SJCRH30 (cell line): ENCODE data around the gene FAM50B. TPM values are rescaled to one million over a fixed set of nuclear protein-coding genes. Genes with fewer than 3 reads are reported as not detected.

Experiments used
- DNase-seq, 2 experiments: peaks; one replicate each; pipeline ENCODE4 v3.0.0-alpha.2; 2015 to 2020
- H3K27ac ChIP-seq: fragments of 250-450 bp; sonication (Bioruptor Pico); 2 replicates; pipeline ENCODE4 v1.5.1; 2020; ENCODE audit warnings: mild to moderate bottlenecking, moderate library complexity
- H3K27me3 ChIP-seq: fragments of 250-450 bp; sonication (Bioruptor Pico); 2 replicates; pipeline ENCODE4 v1.5.1; 2020; ENCODE audit warnings: mild to moderate bottlenecking, moderate library complexity
- H3K36me3 ChIP-seq: fragments of 250-450 bp; sonication (Bioruptor Pico); 2 replicates; pipeline ENCODE4 v1.5.1; 2020; ENCODE audit warnings: mild to moderate bottlenecking, moderate library complexity
- H3K4me1 ChIP-seq: fragments of 250-450 bp; sonication (Bioruptor Pico); 2 replicates; pipeline ENCODE4 v1.5.1; 2020; ENCODE audit warnings: mild to moderate bottlenecking, moderate library complexity
- H3K4me3 ChIP-seq: fragments of 250-450 bp; sonication (Bioruptor Pico); 2 replicates; pipeline ENCODE4 v1.5.1; 2020; ENCODE audit warnings: mild to moderate bottlenecking, moderate library complexity
- H3K9me3 ChIP-seq: fragments of 250-450 bp; sonication (Bioruptor Pico); replicated peaks from 2 replicates; pipeline ENCODE4 v1.5.1; 2020; ENCODE audit warnings: mild to moderate bottlenecking, moderate library complexity
- total RNA-seq: library from RNA; depleted of rRNA; stranded (reverse); fragments of >200 nt; shearing (Covaris generic); gene quantifications from 2 replicates; pipeline ENCODE4 v1.2.3, GENCODE V29; 2014

The FAM50B gene
- total RNA-seq, 1 experiment from 2014 or later = 1.1 TPM

DNA sequence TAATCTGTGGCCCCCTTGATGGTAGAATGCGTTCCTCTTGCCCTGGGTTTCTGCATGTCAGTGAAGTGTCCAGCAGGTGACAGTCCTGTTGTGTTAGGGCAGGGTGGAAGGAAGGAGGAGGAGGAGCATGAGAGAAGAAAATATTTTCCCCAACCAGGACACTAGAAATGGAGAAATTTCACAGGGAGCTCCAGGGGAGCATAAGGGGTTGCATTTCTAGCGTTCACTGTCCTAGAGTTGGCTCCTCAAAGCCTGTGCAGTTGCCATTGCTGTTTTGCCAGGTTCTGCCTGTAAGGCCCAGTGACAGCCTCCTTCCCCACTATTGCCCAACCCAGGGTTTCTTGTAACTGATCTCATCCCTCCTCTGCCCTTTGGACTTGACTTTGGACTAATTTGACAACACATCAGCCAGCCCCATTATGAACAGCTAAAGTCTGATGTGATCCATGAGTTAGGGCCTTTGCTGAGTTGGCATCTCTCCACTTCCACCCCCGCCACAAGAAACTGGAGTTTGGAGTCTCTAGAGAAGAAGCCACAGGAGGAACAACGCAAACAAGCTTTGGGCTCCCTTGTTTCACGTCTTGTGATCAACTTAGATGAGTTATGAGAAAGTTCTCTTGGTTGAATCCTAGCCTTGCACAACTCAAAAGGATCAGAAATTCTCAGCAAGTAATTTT lies 14.0 kb upstream of the FAM50B start:
- DNase-seq = no peak
- no peak overlapping the region for H3K4me3 ChIP-seq
- no peaks in the 10 kb centered on the region for H3K36me3 ChIP-seq
- H3K4me1 ChIP-seq = peaks cover 6% of the 10 kb centered on the region; the same call in 1 of the 2 replicates
- no peaks in the 10 kb centered on the region for H3K27me3 ChIP-seq
- H3K27ac ChIP-seq = no peak overlapping the region
- H3K9me3 ChIP-seq = no peaks in the 10 kb centered on the region

- no peaks in the 10 kb centered on the region for H3K9me3 ChIP-seq
- peaks cover 6% of the 10 kb centered on the region for H3K4me1 ChIP-seq
- H3K4me3 ChIP-seq = no peak overlapping the region
- H3K36me3 ChIP-seq = no peaks in the 10 kb centered on the region
- DNase-seq = no peak
- no peak overlapping the region for H3K27ac ChIP-seq
- H3K27me3 ChIP-seq = no peaks in the 10 kb centered on the region
Observed at GRCh38 chr6:3835785-3836184, 13.4 kb upstream of the FAM50B start.

GRCh38 chr6:3836566-3836965 lies 12.6 kb upstream of the FAM50B start:
- Histone ChIP-seq H3K4me3 (no peak overlapping the region), H3K4me1 (peaks cover 13% of the 10 kb centered on the region), H3K9me3 (no peaks in the 10 kb centered on the region), H3K27ac (no peak overlapping the region), H3K27me3 (no peaks in the 10 kb centered on the region), H3K36me3 (no peaks in the 10 kb centered on the region)
- no peak for DNase-seq

- H3K4me1 ChIP-seq = peaks cover 22% of the 10 kb centered on the region
- no peak for DNase-seq
- no peak overlapping the region for H3K4me3 ChIP-seq
- H3K36me3 ChIP-seq = no peaks in the 10 kb centered on the region
- H3K27me3 ChIP-seq = no peaks in the 10 kb centered on the region
- H3K27ac ChIP-seq = no peak overlapping the region
- no peaks in the 10 kb centered on the region for H3K9me3 ChIP-seq
Observed at GRCh38 chr6:3837781-3838180, 11.4 kb upstream of the FAM50B start.

GRCh38 chr6:3838992-3839867 lies 9.9 kb upstream of the FAM50B start:
- H3K4me3 ChIP-seq = no peak overlapping the region
- H3K27ac ChIP-seq = no peak overlapping the region
- DNase-seq = peak in 1 of 2 experiments; percentile 34
- no peaks in the 10 kb centered on the region for H3K36me3 ChIP-seq
- H3K4me1 ChIP-seq = peaks cover 34% of the 10 kb centered on the region
- H3K9me3 ChIP-seq = no peaks in the 10 kb centered on the region
- no peaks in the 10 kb centered on the region for H3K27me3 ChIP-seq

DNA sequence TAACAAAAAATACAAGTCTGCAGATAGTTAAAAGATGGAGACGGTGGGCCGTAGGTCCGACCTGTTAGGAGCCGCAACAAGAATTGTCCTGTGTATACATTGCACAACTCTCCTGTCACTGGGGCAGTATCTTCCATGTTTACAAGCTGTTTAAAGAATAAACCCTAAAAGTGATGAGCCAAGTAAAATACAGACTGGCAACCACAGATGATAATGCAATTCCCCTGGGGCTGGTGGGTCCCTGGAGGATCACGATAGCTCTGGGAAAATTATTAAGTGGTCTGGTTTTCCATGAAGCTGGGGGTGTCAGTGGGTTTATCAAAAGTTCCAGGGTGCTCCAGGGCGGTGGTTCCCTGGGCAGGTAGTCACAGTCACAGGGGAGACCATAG lies 8.1 kb upstream of the FAM50B start:
- peaks cover 36% of the 10 kb centered on the region for H3K4me1 ChIP-seq
- no peaks in the 10 kb centered on the region for H3K27me3 ChIP-seq
- H3K36me3 ChIP-seq = no peaks in the 10 kb centered on the region
- H3K4me3 ChIP-seq = no peak overlapping the region
- H3K9me3 ChIP-seq = no peaks in the 10 kb centered on the region
- H3K27ac ChIP-seq = no peak overlapping the region
- no peak for DNase-seq

DNA sequence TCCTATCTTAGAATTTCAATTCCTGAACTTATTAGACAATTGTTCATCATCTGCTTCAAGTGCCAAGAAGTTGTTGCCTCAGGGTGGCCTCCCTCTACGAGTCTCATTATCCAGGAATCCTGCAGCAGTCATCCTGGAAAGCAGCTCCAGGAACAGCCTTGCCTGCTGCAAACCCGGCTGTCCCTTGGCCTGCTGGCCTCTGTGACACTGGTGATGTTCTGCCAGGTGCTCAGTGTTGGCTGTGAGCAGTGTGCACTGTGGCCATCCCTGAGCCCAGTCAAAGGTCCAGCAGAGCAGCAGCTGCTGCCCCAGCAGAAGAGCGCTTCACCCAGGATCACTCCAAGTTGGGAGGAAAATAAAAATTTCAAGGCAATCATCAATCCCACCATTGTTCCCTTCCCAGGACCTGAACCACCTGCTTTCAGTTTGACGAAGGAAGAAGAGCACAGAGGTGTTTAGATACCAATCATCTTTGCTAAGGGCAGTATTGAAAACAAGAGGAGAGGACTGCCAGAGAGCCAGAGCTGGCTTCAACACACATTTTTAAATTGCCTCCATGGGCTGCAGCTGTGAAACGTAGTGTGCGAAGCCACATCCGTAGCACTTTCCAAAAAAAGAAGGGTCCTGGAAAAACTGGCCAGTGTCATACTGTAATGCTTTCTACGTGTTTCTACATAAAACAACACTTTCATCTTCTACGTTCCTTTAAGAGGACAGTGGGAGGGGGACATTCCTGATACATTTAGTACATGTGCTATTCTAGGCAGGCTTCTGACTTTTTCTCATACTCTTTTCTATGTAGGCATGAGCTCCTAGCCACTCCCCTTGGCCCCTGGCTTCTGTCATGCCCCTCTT lies 7.2 kb upstream of the FAM50B start:
- Histone ChIP-seq H3K9me3 (no peaks in the 10 kb centered on the region), H3K36me3 (no peaks in the 10 kb centered on the region), H3K27me3 (no peaks in the 10 kb centered on the region), H3K4me3 (no peak overlapping the region), H3K27ac (no peak overlapping the region), H3K4me1 (peaks cover 36% of the 10 kb centered on the region)
- peak; percentile 9 to 27 for DNase-seq

DNA sequence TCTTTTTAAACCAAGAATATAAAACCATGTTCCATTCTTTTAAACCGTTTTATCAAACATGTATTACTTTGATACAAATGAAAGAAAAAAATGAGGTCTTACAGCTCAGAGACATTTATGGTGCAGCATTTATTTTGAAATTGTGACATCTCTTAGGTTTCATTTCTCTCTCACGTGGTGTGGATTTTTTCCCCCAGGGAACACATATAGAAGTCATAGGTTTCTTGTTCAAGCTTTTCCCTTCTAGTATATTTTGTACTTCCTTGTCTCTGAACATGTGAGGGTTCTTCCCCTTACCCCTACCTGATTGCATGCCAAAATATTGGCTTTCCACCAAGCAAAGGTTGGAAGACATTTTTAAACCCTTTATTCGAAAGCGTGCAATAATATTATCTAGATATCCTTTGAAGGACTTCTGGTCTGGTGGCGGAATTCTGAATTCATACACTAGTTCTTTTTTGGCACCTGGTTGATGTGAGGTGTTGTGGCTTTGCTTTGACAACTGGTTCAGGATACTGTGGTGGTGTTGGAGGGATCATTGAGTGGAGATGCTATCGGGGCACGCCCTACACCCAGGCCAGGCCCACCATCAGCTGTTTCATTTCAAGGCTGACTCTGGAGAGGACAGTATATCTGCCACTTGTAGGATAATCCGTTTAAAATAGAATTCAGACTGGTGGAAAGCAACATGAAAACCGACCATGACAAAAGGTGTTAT lies 5.6 kb upstream of the FAM50B start:
- H3K36me3 ChIP-seq = no peaks in the 10 kb centered on the region

DNA sequence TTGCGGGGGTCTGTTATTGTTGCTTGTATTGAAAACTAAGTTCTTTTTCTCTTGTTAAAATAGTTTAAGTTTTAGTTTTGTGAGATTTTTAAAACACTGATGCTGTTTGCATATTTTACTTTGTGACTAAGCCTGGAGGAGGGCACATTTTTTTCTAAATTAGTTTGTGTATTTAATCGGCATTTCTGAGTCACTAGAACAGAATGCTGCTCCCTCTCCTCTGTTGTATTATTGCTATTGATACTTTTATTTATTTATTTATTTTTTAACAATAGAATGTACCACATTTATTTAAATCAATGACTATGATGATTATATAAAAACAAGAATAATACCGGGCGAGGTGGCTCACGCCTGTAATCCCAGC lies 5.1 kb upstream of the FAM50B start:
- H3K27me3 ChIP-seq = no peaks in the 10 kb centered on the region
- no peaks in the 10 kb centered on the region for H3K9me3 ChIP-seq
- no peaks in the 10 kb centered on the region for H3K36me3 ChIP-seq
- no peak for DNase-seq
- peak overlapping the region; percentile 55 for H3K27ac ChIP-seq
- 0 out of 2 replicates have a peak overlapping the region, but pooled peaks have one; percentile 16 for H3K4me3 ChIP-seq
- peaks cover 36% of the 10 kb centered on the region for H3K4me1 ChIP-seq

More for the DNA sequence above, 5.6 kb upstream of the FAM50B start:
- Histone ChIP-seq H3K4me1 (peaks cover 36% of the 10 kb centered on the region), H3K9me3 (no peaks in the 10 kb centered on the region), H3K27ac (peak overlapping the region; percentile 55), H3K27me3 (no peaks in the 10 kb centered on the region), H3K4me3 (0 out of 2 replicates have a peak overlapping the region, but pooled peaks have one; percentile 16)
- peak; percentile 59 to 67 for DNase-seq

DNA sequence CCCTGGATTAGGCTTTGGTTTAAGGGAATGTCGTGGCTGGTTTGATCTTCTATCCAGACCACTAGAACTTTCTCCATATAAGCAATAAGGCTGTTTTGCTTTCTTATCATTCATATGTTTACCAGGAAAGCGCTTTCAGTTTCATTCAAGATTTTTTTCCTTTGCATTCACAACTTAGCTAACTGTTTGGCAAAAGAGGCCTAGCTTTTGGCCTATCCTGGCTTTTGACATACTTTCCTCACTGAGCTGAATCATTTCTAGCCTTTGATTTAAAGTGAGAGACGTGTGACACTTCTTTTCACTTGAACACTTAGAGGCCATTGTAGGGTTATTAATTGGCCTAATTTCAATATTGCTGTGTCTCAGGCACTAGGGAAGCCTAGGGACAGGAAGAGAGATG lies 1.7 kb upstream of the FAM50B start:
- Histone ChIP-seq H3K4me1 (peaks cover 17% of the 10 kb centered on the region), H3K9me3 (no peaks in the 10 kb centered on the region), H3K4me3 (no peak overlapping the region), H3K27me3 (no peaks in the 10 kb centered on the region), H3K36me3 (no peaks in the 10 kb centered on the region), H3K27ac (no peak overlapping the region)
- DNase-seq = no peak

DNA sequence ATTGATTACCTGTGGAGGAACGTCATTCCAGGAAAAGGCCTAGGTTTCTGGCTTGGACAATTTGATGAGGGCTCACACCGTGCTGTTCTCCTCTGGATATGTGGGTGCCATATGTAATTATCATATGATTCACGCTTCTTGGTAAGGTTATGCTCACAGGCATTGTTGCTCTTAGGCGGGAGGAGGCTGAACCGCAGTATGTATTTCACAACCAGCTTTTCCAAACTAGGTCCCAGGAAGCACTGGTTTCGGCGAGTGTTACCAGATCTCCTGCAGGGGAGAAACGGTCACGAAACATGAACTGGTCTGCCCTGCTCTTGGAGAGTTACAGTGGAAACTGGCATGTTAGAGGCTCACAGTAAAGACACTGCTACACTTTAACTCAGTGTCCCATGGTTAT lies 793 bp upstream of the FAM50B start:
- H3K36me3 ChIP-seq = no peaks in the 10 kb centered on the region
- H3K27ac ChIP-seq = no peak overlapping the region
- no peaks in the 10 kb centered on the region for H3K9me3 ChIP-seq
- H3K4me3 ChIP-seq = peak overlapping the region; percentile 57
- H3K4me1 ChIP-seq = peaks cover 10% of the 10 kb centered on the region
- H3K27me3 ChIP-seq = no peaks in the 10 kb centered on the region
- DNase-seq = no peak

DNA sequence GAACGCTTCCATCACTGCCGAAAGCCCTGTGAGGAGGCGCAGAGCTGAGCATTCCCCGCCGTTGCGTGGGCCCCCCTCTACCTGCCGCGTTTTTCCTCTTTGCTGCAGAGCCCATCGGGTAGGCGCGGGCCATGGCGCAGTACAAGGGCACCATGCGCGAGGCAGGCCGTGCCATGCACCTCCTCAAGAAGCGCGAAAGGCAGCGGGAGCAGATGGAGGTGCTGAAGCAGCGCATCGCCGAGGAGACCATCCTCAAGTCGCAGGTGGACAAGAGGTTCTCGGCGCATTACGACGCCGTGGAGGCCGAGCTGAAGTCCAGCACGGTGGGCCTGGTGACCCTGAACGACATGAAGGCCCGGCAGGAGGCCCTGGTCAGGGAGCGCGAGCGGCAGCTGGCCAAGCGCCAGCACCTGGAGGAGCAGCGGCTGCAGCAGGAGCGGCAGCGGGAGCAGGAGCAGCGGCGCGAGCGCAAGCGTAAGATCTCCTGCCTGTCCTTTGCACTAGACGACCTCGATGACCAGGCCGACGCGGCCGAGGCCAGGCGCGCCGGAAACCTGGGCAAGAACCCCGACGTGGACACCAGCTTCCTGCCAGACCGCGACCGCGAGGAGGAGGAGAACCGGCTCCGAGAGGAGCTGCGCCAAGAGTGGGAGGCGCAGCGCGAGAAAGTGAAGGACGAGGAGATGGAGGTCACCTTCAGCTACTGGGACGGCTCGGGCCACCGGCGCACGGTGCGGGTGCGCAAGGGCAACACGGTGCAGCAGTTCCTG lies 693 bp downstream of the FAM50B start:
- H3K4me1 ChIP-seq = no peaks in the 10 kb centered on the region
- H3K9me3 ChIP-seq = no peaks in the 10 kb centered on the region
- no peak overlapping the region for H3K27ac ChIP-seq
- H3K27me3 ChIP-seq = no peaks in the 10 kb centered on the region
- no peaks in the 10 kb centered on the region for H3K36me3 ChIP-seq
- H3K4me3 ChIP-seq = peak overlapping the region; percentile 57
- DNase-seq = no peak

- DNase-seq = no peak
- Histone ChIP-seq H3K4me3 (no peak overlapping the region), H3K27ac (no peak overlapping the region), H3K9me3 (no peaks in the 10 kb centered on the region), H3K36me3 (no peaks in the 10 kb centered on the region), H3K27me3 (no peaks in the 10 kb centered on the region), H3K4me1 (no peaks in the 10 kb centered on the region)
Observed at GRCh38 chr6:3850451-3851203, 1.5 kb downstream of the FAM50B start.
